CD14-positive monocyte (primary cell): Measurements from ENCODE around the gene RBMS3. TPM values are rescaled to one million over a fixed set of nuclear protein-coding genes. Genes with fewer than 3 reads are reported as not detected.

ENCODE experiments used
- DNase-seq, 3 donors: peaks; one replicate each; pipeline ENCODE4 v3.0.0-alpha.2; 2011 to 2022
- H2AFZ ChIP-seq: 2 replicates; pipeline ENCODE4 v1.6.0; 2012; ENCODE audit warnings: mild to moderate bottlenecking, low read depth, low read length, inconsistent platforms; ENCODE audit not compliant: insufficient read depth, poor library complexity, severe bottlenecking
- H3K27ac ChIP-seq, 2 donors: 1 replicate in 1 of 2; 2 replicates in 1 of 2; pipeline ENCODE4 v1.5.1; 2012 to 2013; ENCODE audit warnings: low read length in 2 of 2, control low read depth in 1 of 2, inconsistent platforms in 1 of 2, low read depth in 1 of 2, mild to moderate bottlenecking in 1 of 2
- H3K27me3 ChIP-seq, 2 donors: one replicate each; pipeline versions ENCODE4 v1.6.0 to v1.6.1; 2011 to 2013; ENCODE audit warnings: low read length in 2 of 2; ENCODE audit not compliant: control insufficient read depth in 2 of 2, insufficient read depth in 2 of 2
- H3K36me3 ChIP-seq, 2 donors: replicated peaks in 1 of 2; 1 replicate in 1 of 2; 2 replicates in 1 of 2; pipeline versions ENCODE4 v1.5.1 to v1.6.1; 2012 to 2013; ENCODE audit warnings: low read length in 2 of 2, control low read depth in 1 of 2, inconsistent platforms in 1 of 2, mild to moderate bottlenecking in 1 of 2; ENCODE audit not compliant: insufficient read depth in 2 of 2, control insufficient read depth in 1 of 2
- H3K4me1 ChIP-seq, 2 donors: 1 replicate in 1 of 2; 2 replicates in 1 of 2; pipeline versions ENCODE4 v1.5.1 to v1.6.1; 2012 to 2013; ENCODE audit warnings: low read length in 2 of 2, control low read depth in 1 of 2, inconsistent platforms in 1 of 2, mild to moderate bottlenecking in 1 of 2, moderate library complexity in 1 of 2; ENCODE audit not compliant: insufficient read depth in 2 of 2, control insufficient read depth in 1 of 2
- H3K4me2 ChIP-seq: replicated peaks from 2 replicates; pipeline ENCODE3; 2012; ENCODE audit warnings: low read length, moderate library complexity, mild to moderate bottlenecking; ENCODE audit not compliant: poor library complexity, severe bottlenecking; ENCODE audit errors: extremely low read depth
- H3K4me3 ChIP-seq, 3 experiments: fragments of 200-600 bp in 1 of 3; sonication (generic) in 1 of 3; replicated peaks in 1 of 3; 1 replicate in 2 of 3; 2 replicates in 1 of 3; pipeline ENCODE4 v1.5.1; 2011 to 2013; ENCODE audit warnings: low read length in 3 of 3, mild to moderate bottlenecking in 3 of 3, control low read depth in 2 of 3, low read depth in 2 of 3, inconsistent platforms in 1 of 3, moderate library complexity in 1 of 3
- H3K79me2 ChIP-seq: 2 replicates; pipeline ENCODE4 v1.6.0; 2012; ENCODE audit warnings: mild to moderate bottlenecking, control low read depth, inconsistent platforms, low read length, moderate library complexity; ENCODE audit not compliant: insufficient read depth
- H3K9ac ChIP-seq: 2 replicates; pipeline ENCODE4 v1.6.0; 2017; ENCODE audit warnings: low read length, mild to moderate bottlenecking; ENCODE audit not compliant: insufficient read depth, poor library complexity, severe bottlenecking
- H3K9me3 ChIP-seq, 2 donors: replicated peaks in 1 of 2; 1 replicate in 1 of 2; 2 replicates in 1 of 2; pipeline versions ENCODE4 v1.5.1 to v1.6.1; 2012 to 2013; ENCODE audit warnings: low read length in 2 of 2, control low read depth in 1 of 2; ENCODE audit not compliant: control insufficient read depth in 1 of 2, insufficient read depth in 1 of 2
- H4K20me1 ChIP-seq: 2 replicates; pipeline ENCODE4 v1.6.0; 2012; ENCODE audit warnings: mild to moderate bottlenecking, low read length, control low read depth, moderate library complexity; ENCODE audit not compliant: insufficient read depth
- H3K27ac Mint-ChIP-seq, 7 donors: one replicate each; pipeline ENCODE4 v1.8.0; 2020; ENCODE audit warnings: mild to moderate bottlenecking in 7 of 7, mixed read lengths in 7 of 7, moderate library complexity in 6 of 7, inconsistent platforms in 2 of 7
- H3K27me3 Mint-ChIP-seq, 3 donors: one replicate each; pipeline ENCODE4 v1.8.0; 2021 to 2022; ENCODE audit warnings: low read depth in 3 of 3, mild to moderate bottlenecking in 3 of 3, mixed read lengths in 3 of 3, moderate library complexity in 3 of 3, inconsistent platforms in 1 of 3
- H3K36me3 Mint-ChIP-seq, 2 donors: one replicate each; pipeline ENCODE4 v1.8.0; 2020; ENCODE audit warnings: mixed read lengths in 2 of 2, inconsistent platforms in 1 of 2, mild to moderate bottlenecking in 1 of 2
- H3K4me1 Mint-ChIP-seq: one replicate; pipeline ENCODE4 v1.8.0; 2020; ENCODE audit warnings: mild to moderate bottlenecking, mixed read lengths
- H3K4me3 Mint-ChIP-seq, 2 donors: one replicate each; pipeline ENCODE4 v1.8.0; 2020; ENCODE audit warnings: mild to moderate bottlenecking in 2 of 2, mixed read lengths in 2 of 2, moderate library complexity in 1 of 2
- H3K9me3 Mint-ChIP-seq, 7 donors: one replicate each; pipeline ENCODE4 v1.8.0; 2020 to 2022; ENCODE audit warnings: mixed read lengths in 7 of 7, mild to moderate bottlenecking in 6 of 7, moderate library complexity in 6 of 7, inconsistent platforms in 2 of 7
- WGBS: methylation state at CpG from one replicate; pipeline ENCODE4 v1.1.5; 2013; ENCODE audit warnings: missing lambda C conversion rate; ENCODE audit not compliant: insufficient coverage; 5-methylcytosine and 5-hydroxymethylcytosine counted together
- intact Hi-C, 2 donors: fragments of 100-400 bp; cut with micrococcal nuclease; formaldehyde crosslinking; loops; one replicate each; pipeline versions ENCODE4 v1.15.0 to v1.15.1; 2023
- polyA plus RNA-seq, 3 donors: library from polyadenylated mRNA; depleted of rRNA in 1 of 3; unstranded in 2 of 3; stranded (reverse) in 1 of 3; fragments of 300-500 nt in 2 of 3; fragments of >200 nt in 1 of 3; fragmentation: Illumina TruSeq in 2 of 3; gene quantifications; 1 replicate in 2 of 3; 2 replicates in 1 of 3; pipeline ENCODE4 v1.2.3, GENCODE V29; 2012 to 2021
- TF ChIP-seq, protein P1 (sequence below): fragments of 200-600 bp; IDR thresholded peaks from one replicate; pipeline ENCODE4 v1.8.0; 2022; ENCODE audit warnings: antibody characterized with exemption, mild to moderate bottlenecking

Gene RBMS3
- polyA plus RNA-seq, 3 donors = not detected

- no peaks in the 10 kb centered on the region for H3K4me1 Mint-ChIP-seq
Measured at GRCh38 chr3:29454161-29454611, 173.3 kb downstream of the RBMS3 start.

DNA sequence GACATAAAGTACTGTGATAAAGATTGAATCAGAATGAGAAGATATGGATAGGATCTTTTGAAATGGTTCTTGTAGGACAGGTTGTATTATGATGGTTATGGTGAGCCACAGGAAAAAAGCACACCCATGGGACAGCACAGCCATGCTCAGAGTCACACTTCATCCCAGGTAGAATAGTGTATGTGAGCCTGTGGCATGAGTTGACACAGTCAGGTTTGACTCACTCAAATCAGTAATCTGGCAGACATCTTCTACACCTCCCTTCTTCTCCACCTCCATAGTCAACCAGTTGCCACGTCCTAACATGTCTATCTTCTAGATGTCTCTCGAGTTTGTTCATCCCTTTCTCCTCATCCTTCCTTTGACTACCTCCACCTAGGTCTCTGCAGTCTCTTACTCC, 176.0 kb downstream of the RBMS3 start:
- Mint-ChIP-seq H3K4me1 (no peaks in the 10 kb centered on the region), H3K27me3 (no peaks in the 10 kb centered on the region), H3K36me3 (no peaks in the 10 kb centered on the region), H3K9me3 (peaks cover 0 to 1% (median 0%) of the 10 kb centered on the region in 7 donors), H3K4me3 (no peak overlapping the region), H3K27ac (no peak overlapping the region)
- Histone ChIP-seq H4K20me1 (no peaks in the 10 kb centered on the region), H3K4me3 (no peak overlapping the region), H3K4me1 (no peaks in the 10 kb centered on the region), H3K9me3 (no peaks in the 10 kb centered on the region), H3K27me3 (no peaks in the 10 kb centered on the region), H3K4me2 (no peak overlapping the region), H3K36me3 (no peaks in the 10 kb centered on the region), H2AFZ (no peak overlapping the region), H3K9ac (no peak overlapping the region), H3K79me2 (no peaks in the 10 kb centered on the region), H3K27ac (no peak overlapping the region)
- WGBS = 90% methylated on average over 2 of the region's 2 CpGs
- no peak for DNase-seq
- intact Hi-C loops = no loop called here
- TF ChIP-seq, protein P1, sequence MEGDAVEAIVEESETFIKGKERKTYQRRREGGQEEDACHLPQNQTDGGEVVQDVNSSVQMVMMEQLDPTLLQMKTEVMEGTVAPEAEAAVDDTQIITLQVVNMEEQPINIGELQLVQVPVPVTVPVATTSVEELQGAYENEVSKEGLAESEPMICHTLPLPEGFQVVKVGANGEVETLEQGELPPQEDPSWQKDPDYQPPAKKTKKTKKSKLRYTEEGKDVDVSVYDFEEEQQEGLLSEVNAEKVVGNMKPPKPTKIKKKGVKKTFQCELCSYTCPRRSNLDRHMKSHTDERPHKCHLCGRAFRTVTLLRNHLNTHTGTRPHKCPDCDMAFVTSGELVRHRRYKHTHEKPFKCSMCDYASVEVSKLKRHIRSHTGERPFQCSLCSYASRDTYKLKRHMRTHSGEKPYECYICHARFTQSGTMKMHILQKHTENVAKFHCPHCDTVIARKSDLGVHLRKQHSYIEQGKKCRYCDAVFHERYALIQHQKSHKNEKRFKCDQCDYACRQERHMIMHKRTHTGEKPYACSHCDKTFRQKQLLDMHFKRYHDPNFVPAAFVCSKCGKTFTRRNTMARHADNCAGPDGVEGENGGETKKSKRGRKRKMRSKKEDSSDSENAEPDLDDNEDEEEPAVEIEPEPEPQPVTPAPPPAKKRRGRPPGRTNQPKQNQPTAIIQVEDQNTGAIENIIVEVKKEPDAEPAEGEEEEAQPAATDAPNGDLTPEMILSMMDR = no peak

More at GRCh38 chr3:29454161-29454611, 173.3 kb downstream of the RBMS3 start:
- H3K9me3 Mint-ChIP-seq = peaks cover 0 to 1% (median 0%) of the 10 kb centered on the region in 7 donors
- H3K4me3 Mint-ChIP-seq = no peak overlapping the region
- H4K20me1 ChIP-seq = no peaks in the 10 kb centered on the region
- H3K36me3 ChIP-seq = no peaks in the 10 kb centered on the region
- no peak for DNase-seq
- no peak overlapping the region for H2AFZ ChIP-seq
- TF ChIP-seq, protein P1 = no peak
- H3K36me3 Mint-ChIP-seq = no peaks in the 10 kb centered on the region
- no peak overlapping the region for H3K27ac Mint-ChIP-seq
- intact Hi-C loops = no loop called here
- no peak overlapping the region for H3K27ac ChIP-seq
- no peaks in the 10 kb centered on the region for H3K27me3 Mint-ChIP-seq
- no peaks in the 10 kb centered on the region for H3K9me3 ChIP-seq
- no peak overlapping the region for H3K4me3 ChIP-seq
- no peak overlapping the region for H3K9ac ChIP-seq
- no peaks in the 10 kb centered on the region for H3K79me2 ChIP-seq
- H3K27me3 ChIP-seq = no peaks in the 10 kb centered on the region
- WGBS = no CpG with 5 or more reads among the region's 5 CpGs
- no peaks in the 10 kb centered on the region for H3K4me1 ChIP-seq
- H3K4me2 ChIP-seq = no peak overlapping the region
